ENCODE data around the gene TSBP1. TPM values are rescaled to one million over a fixed set of nuclear protein-coding genes. Genes with fewer than 3 reads are reported as not detected.
"Not testable (repeated sequence)": the region's sequence is repeated elsewhere in the genome, so short reads cannot be mapped to it uniquely, and the experiment has no call there.

The TSBP1 gene
- total RNA-seq, 2 experiments from 2014 or later, result not detected

GRCh38 chr6:32382757-32383420, 11.2 kb upstream of the TSBP1 start:
- ChIA-PET CTCF (no interaction called here), POLR2A (no interaction called here)

- ChIA-PET CTCF (no interaction called here), POLR2A (no interaction called here)
These were observed 7.8 kb upstream of the TSBP1 start for GRCh38 chr6:32379545-32379944.

GRCh38 chr6:32375739-32376529, 4.2 kb upstream of the TSBP1 start:
- ChIA-PET POLR2A (no interaction called here), CTCF (no interaction called here)

GRCh38 chr6:32371229-32371628, 474 bp downstream of the TSBP1 start:
- POLR2A ChIA-PET, result no interaction called here
- CTCF ChIA-PET, result no interaction called here

GRCh38 chr6:32370505-32370904, 1.2 kb downstream of the TSBP1 start:
- ChIA-PET POLR2A (no interaction called here), CTCF (no interaction called here)

DNA sequence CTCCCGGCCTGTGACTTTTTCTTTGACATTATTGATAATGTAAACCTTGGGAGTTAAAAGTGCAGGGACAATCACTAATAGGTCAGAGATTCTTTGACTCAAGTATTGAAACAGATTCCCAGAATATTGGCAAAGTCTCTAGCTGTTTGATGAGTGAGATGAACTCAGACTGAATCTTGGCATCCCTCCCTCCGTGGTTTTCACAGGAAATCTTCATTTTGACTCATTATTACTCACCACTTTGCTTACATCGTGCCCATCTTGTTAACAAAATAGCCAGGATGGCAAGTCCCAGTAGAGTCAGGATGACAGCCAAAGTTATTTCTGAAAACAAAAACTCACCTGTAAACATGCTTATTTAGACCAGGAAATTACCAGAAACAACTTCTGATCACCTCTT, 2.0 kb downstream of the TSBP1 start:
- CTCF ChIA-PET, result no interaction called here
- POLR2A ChIA-PET, result no interaction called here

- ChIA-PET CTCF (no interaction called here), POLR2A (no interaction called here)
These were observed 4.1 kb downstream of the TSBP1 start for GRCh38 chr6:32367644-32368043.

DNA sequence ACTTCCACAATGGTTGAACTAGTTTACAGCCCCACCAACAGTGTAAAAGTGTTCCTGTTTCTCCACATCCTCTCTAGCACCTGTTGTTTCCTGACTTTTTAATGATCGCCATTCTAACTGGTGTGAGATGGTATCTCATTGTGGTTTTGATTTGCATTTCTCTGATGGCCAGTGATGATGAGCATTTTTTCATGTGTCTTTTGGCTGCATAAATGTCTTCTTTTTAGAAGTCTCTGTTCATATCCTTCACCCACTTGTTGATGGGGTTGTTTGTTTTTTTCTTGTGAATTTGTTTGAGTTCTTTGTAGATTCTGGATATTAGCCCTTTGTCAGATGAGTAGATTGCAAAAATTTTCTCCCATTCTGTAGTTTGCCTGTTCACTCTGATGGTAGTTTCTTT, 12.5 kb downstream of the TSBP1 start:
- CTCF ChIA-PET, POLR2A ChIA-PET: not testable (repeated sequence)

DNA sequence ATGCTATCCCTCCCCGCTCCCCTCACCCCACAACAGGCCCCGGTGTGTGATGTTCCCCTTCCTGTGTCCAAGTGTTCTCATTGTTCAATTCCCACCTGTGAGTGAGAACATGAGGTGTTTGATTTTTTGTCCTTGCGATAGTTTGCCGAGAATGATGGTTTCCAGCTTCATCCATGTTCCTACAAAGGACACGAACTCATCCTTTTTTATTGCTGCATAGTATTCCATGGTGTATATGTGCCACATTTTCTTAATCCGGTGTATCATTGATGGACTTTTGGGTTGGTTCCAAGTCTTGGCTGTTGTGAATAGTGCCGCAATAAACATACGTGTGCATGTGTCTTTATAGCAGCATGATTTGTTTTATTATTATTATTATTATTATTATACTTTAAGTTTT, 13.2 kb downstream of the TSBP1 start:
- CTCF ChIA-PET, POLR2A ChIA-PET: not testable (repeated sequence)

DNA sequence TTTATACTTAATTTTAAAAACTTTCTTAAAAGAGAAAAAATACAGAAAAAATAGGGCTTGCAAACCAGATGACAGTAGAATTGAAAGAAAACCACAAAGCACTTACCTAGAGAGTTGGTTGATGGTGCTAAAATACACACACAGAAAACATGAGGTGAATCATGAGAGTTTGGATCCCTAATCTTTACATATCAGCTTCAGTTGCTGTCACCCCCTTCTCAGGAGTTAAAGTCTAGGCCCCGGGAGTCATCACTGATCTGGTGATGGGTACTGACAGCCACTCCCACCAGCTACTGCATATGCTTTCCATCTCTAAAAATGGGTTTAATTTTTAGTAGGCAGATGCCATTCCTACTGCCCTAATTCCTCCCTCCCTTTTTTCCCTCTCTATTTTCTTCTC, 16.7 kb downstream of the TSBP1 start:
- ChIA-PET POLR2A (no interaction called here), CTCF (no interaction called here)

DNA sequence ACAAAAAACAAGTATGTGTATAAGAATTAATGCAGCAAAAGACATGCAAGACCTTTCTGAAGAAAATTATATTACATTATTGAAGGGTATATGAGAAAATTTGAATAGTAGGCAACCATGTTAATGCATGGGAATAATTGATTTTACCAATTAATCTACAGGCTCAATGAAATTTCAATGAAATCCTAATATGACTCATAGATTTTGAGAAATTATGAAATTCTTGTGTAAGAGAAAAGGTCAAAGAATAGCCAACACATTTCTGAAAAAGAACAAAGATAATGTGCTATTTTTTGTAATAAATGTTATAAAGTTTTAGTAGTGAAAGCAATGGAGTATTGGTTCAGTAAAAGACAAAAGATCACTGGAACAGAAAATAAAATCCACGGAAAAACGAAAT, 18.4 kb downstream of the TSBP1 start:
- CTCF ChIA-PET, result no interaction called here
- POLR2A ChIA-PET, result no interaction called here

GRCh38 chr6:32340242-32340641, 31.5 kb downstream of the TSBP1 start:
- ChIA-PET POLR2A (no interaction called here), CTCF (no interaction called here)

DNA sequence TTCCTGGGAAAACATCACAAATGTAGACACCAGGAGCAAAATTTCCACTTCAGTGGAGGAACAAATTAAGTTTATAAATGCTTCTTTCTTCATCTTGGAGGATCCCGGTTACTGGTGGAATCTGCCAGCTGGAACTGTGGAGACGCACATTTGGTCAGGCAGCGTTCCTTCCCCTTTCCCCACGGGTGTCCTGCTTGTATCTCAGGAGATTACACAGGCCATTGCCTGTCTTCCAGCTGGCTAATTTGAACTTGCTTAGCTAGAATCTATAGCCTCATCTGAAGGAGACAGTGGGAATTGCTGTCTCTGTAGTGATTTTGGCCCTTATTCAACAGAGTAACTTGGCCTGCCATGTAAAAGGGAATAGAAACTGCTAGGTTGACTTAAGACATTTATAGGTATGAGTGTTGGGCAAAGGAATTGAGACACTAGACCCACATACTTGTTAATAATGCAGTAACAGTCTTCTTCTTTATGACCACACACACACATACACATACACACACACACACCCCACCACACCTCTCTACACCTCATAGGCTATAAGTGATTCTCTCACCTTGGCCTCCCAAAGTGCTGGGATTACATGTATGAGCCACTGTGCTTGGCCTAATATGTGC, 34.4 kb downstream of the TSBP1 start:
- POLR2A ChIA-PET, result no interaction called here
- CTCF ChIA-PET, result no interaction called here

GRCh38 chr6:32332433-32332832, 39.3 kb downstream of the TSBP1 start:
- ChIA-PET CTCF (no interaction called here), POLR2A (no interaction called here)

GRCh38 chr6:32329141-32329540, 42.6 kb downstream of the TSBP1 start:
- CTCF ChIA-PET, result no interaction called here
- POLR2A ChIA-PET, result no interaction called here

DNA sequence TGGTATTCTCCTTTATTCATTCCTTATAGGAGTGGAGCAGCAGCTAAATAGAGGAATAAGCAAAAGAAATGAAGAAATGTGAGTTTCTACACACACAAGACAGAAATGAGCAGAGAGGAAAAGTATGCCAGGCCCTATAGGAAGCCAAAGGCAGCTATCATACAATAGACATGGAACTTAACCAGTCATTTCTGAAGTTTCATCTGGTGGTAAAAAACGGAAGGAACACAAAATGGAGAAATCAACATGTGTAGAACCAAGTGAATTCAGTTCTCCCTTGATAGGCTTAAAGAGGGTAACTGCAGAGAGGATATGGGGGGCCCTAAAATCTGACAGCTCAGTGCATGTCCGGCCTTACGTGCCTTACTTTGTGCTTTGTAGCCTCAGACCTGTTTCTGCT, 44.6 kb downstream of the TSBP1 start:
- ChIA-PET CTCF (interaction anchor here (0.6 kb wide), 1 partner anchor 1131 kb away, joined by 3 read pairs; no protein-coding TSS in a partner anchor), POLR2A (no interaction called here)

DNA sequence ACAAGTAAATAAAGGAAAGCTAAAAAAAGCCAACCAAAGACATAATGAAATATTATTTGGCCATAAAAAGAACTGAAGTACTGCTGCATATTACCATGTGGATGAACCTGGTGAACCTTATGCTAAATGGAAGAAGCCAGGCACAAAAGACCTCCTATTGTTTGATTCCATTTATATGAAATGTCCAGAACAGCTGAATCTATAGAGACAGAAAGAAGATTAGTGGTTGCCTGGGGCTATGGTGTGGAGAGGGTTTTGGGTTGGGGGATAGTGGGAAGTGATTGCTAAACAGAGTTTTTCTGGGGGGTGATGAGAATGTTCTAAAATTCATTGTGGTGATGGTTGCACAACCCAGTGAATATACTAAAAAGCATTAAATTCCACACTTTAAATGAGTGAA, 53.2 kb downstream of the TSBP1 start:
- ChIA-PET CTCF (interaction anchor here (0.6 kb wide), 1 partner anchor 67 kb away, joined by 4 read pairs; no protein-coding TSS in a partner anchor), POLR2A (no interaction called here)

DNA sequence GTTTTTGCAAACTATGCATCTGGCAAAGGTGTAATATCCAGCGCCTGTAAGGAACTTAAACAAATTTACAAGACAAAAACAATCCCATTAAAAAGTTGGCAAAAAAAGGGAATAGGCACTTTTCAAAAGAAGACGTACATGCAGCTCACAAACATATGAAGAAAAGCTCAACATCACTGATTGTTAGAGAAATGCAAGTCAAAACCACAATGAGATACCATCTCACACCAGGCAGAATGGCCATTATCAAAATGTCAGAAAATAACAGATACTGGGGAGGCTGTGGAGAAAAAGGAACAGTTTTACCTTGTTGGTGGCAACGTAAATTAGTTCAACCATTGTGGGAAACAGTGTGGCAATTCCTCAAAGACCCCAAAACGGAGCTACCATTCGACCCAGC, 54.2 kb downstream of the TSBP1 start:
- CTCF ChIA-PET, result no interaction called here
- POLR2A ChIA-PET, result no interaction called here

DNA sequence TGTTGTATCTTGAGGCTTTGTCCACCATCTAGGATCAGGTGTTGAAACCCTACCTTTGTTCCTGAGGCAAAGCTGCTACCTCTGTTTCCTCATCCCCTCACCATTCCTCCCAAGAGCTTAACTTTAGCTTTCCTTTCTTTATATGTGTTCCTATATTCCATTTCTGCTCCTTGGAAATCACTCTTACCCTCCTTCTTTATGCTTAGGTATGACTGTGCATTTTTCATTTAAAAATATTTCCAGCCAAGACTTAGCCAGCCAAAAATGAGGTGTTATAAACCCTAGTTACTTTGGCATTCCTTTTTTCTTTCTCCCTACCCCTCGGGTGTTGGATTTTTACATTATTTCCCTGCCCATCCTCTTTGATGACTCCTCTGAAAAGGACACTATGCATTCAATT, 57.7 kb downstream of the TSBP1 start:
- ChIA-PET POLR2A (no interaction called here), CTCF (no interaction called here)

DNA sequence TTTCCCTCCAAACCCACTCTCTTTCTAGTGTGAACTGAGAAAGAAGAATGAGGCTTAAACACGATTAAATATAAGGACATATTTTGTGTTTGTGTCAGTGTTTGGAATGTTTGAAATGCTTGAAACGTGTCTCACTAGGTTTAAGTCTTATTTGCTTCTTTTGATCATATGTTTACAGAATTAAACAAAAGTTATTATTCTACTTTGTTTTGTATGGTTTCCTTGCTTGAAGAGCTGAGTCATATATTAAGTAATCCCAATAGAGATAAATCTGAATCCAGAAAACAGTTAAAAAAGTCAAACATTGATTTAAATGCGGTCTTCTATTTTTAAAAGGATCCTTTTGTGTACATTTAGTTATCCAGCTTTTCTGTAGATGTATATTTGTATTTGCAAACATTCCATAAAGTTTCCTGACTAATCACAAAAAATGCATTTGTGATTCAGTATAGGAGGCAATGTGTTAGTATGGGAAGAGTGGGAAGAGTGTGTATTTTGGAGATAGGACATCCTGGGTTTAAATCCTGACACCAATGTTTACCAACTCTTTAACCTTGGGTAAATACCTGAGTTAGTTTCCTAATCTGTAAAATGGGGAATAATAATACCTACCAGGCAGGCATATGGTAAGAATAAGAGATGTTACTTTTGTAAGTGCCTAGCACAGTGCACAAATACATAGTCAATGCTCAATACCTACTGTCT, 72.9 kb downstream of the TSBP1 start:
- POLR2A ChIA-PET, result no interaction called here
- CTCF ChIA-PET, result no interaction called here

DNA sequence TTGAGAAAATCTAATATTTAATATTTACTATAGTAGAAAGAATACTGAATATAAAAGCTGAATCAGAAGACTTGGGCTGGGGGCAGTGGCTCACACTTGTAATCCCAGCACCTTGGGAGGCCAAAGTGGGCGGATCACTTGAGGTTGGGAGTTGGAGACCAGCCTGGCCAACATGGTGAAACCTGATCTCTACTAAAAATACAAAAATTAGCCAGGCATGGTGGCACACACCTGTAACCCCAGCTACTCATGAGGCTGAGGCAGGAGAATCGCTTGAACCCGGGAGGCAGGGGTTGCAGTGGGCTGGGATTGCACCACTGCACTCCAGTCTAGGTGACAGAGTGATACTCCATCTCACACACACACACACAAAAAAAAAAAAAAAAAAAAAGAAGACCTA, 76.7 kb downstream of the TSBP1 start:
- POLR2A ChIA-PET, CTCF ChIA-PET: not testable (repeated sequence)

Measured in activated CD8-positive, alpha-beta memory T cell treated with anti-CD3 and anti-CD28 coated beads for 36 hours (primary cell).